Activated T-helper 2 cell treated with anti-CD3 and anti-CD28 coated beads, Interferon-gamma antibody, Interleukin-2, Interleukin-4, amounts not matched to agents 10 μg/mL and 5 μg/mL and 100 μg/mL, durations not matched to agents 14 hours and 24 hours and 36 hours (primary cell): Measurements from ENCODE around the gene CCNL1. TPM values are rescaled to one million over a fixed set of nuclear protein-coding genes. Genes with fewer than 3 reads are reported as not detected.

Source experiments
- DNase-seq: peaks from one replicate; pipeline ENCODE4 v3.0.0; 2021; ENCODE audit warnings: low spot score
- H3K27ac Mint-ChIP-seq: one replicate; pipeline ENCODE4 v1.8.0; 2021; ENCODE audit warnings: mixed read lengths
- H3K27me3 Mint-ChIP-seq: one replicate; pipeline ENCODE4 v1.8.0; 2021; ENCODE audit warnings: low read depth, mixed read lengths
- H3K36me3 Mint-ChIP-seq: one replicate; pipeline ENCODE4 v1.8.0; 2021; ENCODE audit warnings: low read depth, mixed read lengths
- H3K4me1 Mint-ChIP-seq: one replicate; pipeline ENCODE4 v1.8.0; 2021; ENCODE audit warnings: low read depth, mixed read lengths
- H3K4me3 Mint-ChIP-seq: one replicate; pipeline ENCODE4 v1.8.0; 2021; ENCODE audit warnings: low read depth, mild to moderate bottlenecking, moderate library complexity, mixed read lengths
- H3K9me3 Mint-ChIP-seq: one replicate; pipeline ENCODE4 v1.8.0; 2021; ENCODE audit warnings: mixed read lengths
- intact Hi-C: fragments of 100-400 bp; cut with micrococcal nuclease; formaldehyde crosslinking; loops from one replicate; pipeline ENCODE4 v1.15.1; 2023
- total RNA-seq: library from RNA; stranded (reverse); gene quantifications from 2 replicates; pipeline ENCODE4 v1.2.3, GENCODE V29; 2022

The CCNL1 gene
- total RNA-seq, 1 donor from 2014 or later, result 167 TPM

GRCh38 chr3:157133434-157134320 lies 26.3 kb downstream of the CCNL1 start:
- DNase-seq, result no peak
- Mint-ChIP-seq H3K36me3 (peaks cover 11% of the 10 kb centered on the region), H3K27me3 (no peaks in the 10 kb centered on the region), H3K4me1 (peaks cover 82% of the 10 kb centered on the region), H3K4me3 (no peak overlapping the region), H3K27ac (peak overlapping the region; percentile 79), H3K9me3 (no peaks in the 10 kb centered on the region)
- intact Hi-C loops, result loop anchor here (10.0 kb wide), 1 partner anchor 159 kb away; no protein-coding TSS in a partner anchor

GRCh38 chr3:157132936-157133335 lies 27.0 kb downstream of the CCNL1 start:
- H3K36me3 Mint-ChIP-seq, result peaks cover 4% of the 10 kb centered on the region
- no peak for DNase-seq
- intact Hi-C loops, result loop anchor here (10.0 kb wide), 1 partner anchor 158 kb away; no protein-coding TSS in a partner anchor
- no peaks in the 10 kb centered on the region for H3K9me3 Mint-ChIP-seq
- no peak overlapping the region for H3K4me3 Mint-ChIP-seq
- peaks cover 90% of the 10 kb centered on the region for H3K4me1 Mint-ChIP-seq
- H3K27me3 Mint-ChIP-seq, result no peaks in the 10 kb centered on the region
- H3K27ac Mint-ChIP-seq, result peak overlapping the region; percentile 79

- Mint-ChIP-seq H3K36me3 (peaks cover 3% of the 10 kb centered on the region), H3K4me3 (no peak overlapping the region), H3K27ac (peak overlapping the region; percentile 79), H3K9me3 (no peaks in the 10 kb centered on the region), H3K4me1 (peaks cover 94% of the 10 kb centered on the region), H3K27me3 (no peaks in the 10 kb centered on the region)
- intact Hi-C loops, result loop anchor here (10.0 kb wide), 1 partner anchor 158 kb away; no protein-coding TSS in a partner anchor
- no peak for DNase-seq
These were observed 27.6 kb downstream of the CCNL1 start for GRCh38 chr3:157132341-157132740.

- intact Hi-C loops, result loop anchor here (10.0 kb wide), 1 partner anchor 157 kb away; no protein-coding TSS in a partner anchor
These were observed 28.1 kb downstream of the CCNL1 start for GRCh38 chr3:157131861-157132260.

DNA sequence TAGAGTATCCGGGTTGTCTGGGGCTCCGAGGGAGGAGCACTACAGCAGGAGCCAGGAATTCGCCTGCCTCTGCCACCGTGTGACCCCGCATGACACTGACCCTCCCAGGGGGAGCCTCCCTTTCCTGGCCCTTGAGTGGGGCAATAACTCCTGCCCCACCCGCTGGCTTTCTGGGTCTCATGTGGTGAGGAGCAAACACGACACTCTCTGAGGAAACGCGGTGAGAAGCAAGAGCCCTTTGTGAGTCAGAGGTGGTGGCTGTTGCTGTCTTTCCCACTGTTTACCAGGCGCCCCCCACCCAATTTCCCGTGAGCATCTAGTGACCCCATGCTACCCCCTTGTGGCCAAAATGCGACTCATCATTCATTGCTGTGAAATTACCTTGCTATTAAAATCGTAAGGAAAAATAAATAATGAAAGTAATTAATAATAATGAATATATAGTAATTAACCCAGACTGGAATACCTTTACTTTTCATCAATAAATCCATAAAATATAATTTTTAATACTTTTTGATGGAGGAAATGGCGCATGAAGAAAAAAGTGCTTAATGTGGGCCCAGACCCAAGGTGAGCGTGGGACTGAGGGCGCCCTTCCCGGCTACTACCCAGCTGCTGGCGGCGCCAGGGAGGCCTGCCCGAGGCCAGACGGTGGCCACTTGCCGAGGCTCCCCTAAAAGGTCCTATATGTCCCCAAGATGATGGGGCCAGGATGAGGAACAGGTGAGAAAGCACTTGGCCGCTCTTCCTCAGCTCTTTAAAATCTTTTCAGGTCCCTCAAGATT lies 29.3 kb downstream of the CCNL1 start:
- peak overlapping the region; percentile 95 for H3K27ac Mint-ChIP-seq
- H3K27me3 Mint-ChIP-seq, result no peaks in the 10 kb centered on the region
- intact Hi-C loops, result loop anchor here (1.0 to 10.0 kb wide), 2 partner anchors 156 to 313 kb away; no protein-coding TSS in a partner anchor

More at GRCh38 chr3:157131861-157132260, 28.1 kb downstream of the CCNL1 start:
- Mint-ChIP-seq H3K27me3 (no peaks in the 10 kb centered on the region), H3K36me3 (peaks cover 3% of the 10 kb centered on the region), H3K27ac (peak overlapping the region; percentile 79), H3K4me3 (no peak overlapping the region), H3K9me3 (no peaks in the 10 kb centered on the region), H3K4me1 (peaks cover 91% of the 10 kb centered on the region)
- no peak for DNase-seq

GRCh38 chr3:157129803-157130466 lies 30.0 kb downstream of the CCNL1 start:
- Mint-ChIP-seq H3K27ac (peak overlapping the region; percentile 95), H3K4me1 (peaks cover 76% of the 10 kb centered on the region), H3K36me3 (peaks cover 3% of the 10 kb centered on the region), H3K27me3 (no peaks in the 10 kb centered on the region), H3K9me3 (no peaks in the 10 kb centered on the region), H3K4me3 (peak overlapping the region; percentile 52)
- intact Hi-C loops, result loop anchor here (1.0 to 10.0 kb wide), 3 partner anchors 155 to 647 kb away; no protein-coding TSS in a partner anchor
- DNase-seq, result peak; percentile 27

More for the DNA sequence above, 29.3 kb downstream of the CCNL1 start:
- H3K4me3 Mint-ChIP-seq, result peak overlapping the region; percentile 52
- H3K36me3 Mint-ChIP-seq, result peaks cover 3% of the 10 kb centered on the region
- H3K4me1 Mint-ChIP-seq, result peaks cover 79% of the 10 kb centered on the region
- H3K9me3 Mint-ChIP-seq, result no peaks in the 10 kb centered on the region
- DNase-seq, result peak; percentile 61

GRCh38 chr3:157128771-157129681 lies 30.9 kb downstream of the CCNL1 start:
- H3K36me3 Mint-ChIP-seq, result peaks cover under 1% of the 10 kb centered on the region
- peak; percentile 31 for DNase-seq
- H3K4me1 Mint-ChIP-seq, result peaks cover 72% of the 10 kb centered on the region
- H3K4me3 Mint-ChIP-seq, result peak overlapping the region; percentile 54
- peak overlapping the region; percentile 95 for H3K27ac Mint-ChIP-seq
- no peaks in the 10 kb centered on the region for H3K9me3 Mint-ChIP-seq
- H3K27me3 Mint-ChIP-seq, result no peaks in the 10 kb centered on the region
- intact Hi-C loops, result loop anchor here (1.0 to 2.0 kb wide), 6 partner anchors 26 to 646 kb away; partner anchors contain the start of genes CCNL1 and TIPARP

GRCh38 chr3:157127831-157128767 lies 31.8 kb downstream of the CCNL1 start:
- H3K27me3 Mint-ChIP-seq, result no peaks in the 10 kb centered on the region
- H3K4me3 Mint-ChIP-seq, result peak overlapping the region; percentile 50

GRCh38 chr3:157127268-157127667 lies 32.7 kb downstream of the CCNL1 start:
- no peaks in the 10 kb centered on the region for H3K9me3 Mint-ChIP-seq
- H3K27ac Mint-ChIP-seq, result peak overlapping the region; percentile 95
- H3K36me3 Mint-ChIP-seq, result no peaks in the 10 kb centered on the region
- no peaks in the 10 kb centered on the region for H3K27me3 Mint-ChIP-seq
- H3K4me3 Mint-ChIP-seq, result no peak overlapping the region
- peaks cover 59% of the 10 kb centered on the region for H3K4me1 Mint-ChIP-seq
- intact Hi-C loops, result no loop called here
- DNase-seq, result no peak

More at GRCh38 chr3:157127831-157128767, 31.8 kb downstream of the CCNL1 start:
- DNase-seq, result peak; percentile 47
- no peaks in the 10 kb centered on the region for H3K9me3 Mint-ChIP-seq
- intact Hi-C loops, result loop anchor here (1.0 to 2.0 kb wide), 6 partner anchors 25 to 645 kb away; partner anchors contain the start of genes CCNL1 and TIPARP
- peaks cover 67% of the 10 kb centered on the region for H3K4me1 Mint-ChIP-seq
- H3K36me3 Mint-ChIP-seq, result no peaks in the 10 kb centered on the region
- H3K27ac Mint-ChIP-seq, result peak overlapping the region; percentile 95

- intact Hi-C loops, result no loop called here
- H3K27me3 Mint-ChIP-seq, result no peaks in the 10 kb centered on the region
- H3K36me3 Mint-ChIP-seq, result no peaks in the 10 kb centered on the region
- H3K4me1 Mint-ChIP-seq, result peaks cover 57% of the 10 kb centered on the region
- no peak overlapping the region for H3K4me3 Mint-ChIP-seq
- no peak overlapping the region for H3K27ac Mint-ChIP-seq
- DNase-seq, result no peak
- H3K9me3 Mint-ChIP-seq, result no peaks in the 10 kb centered on the region
These were observed 33.6 kb downstream of the CCNL1 start for GRCh38 chr3:157126365-157126764.
